SJSA1 (cell line): ENCODE data around the gene ZNF181. TPM values are rescaled to one million over a fixed set of nuclear protein-coding genes. Genes with fewer than 3 reads are reported as not detected.

ENCODE experiments used
- DNase-seq, 2 experiments: peaks; one replicate each; pipeline ENCODE4 v3.0.0-alpha.2; 2015 to 2020; ENCODE audit warnings: low spot score in 2 of 2, low read depth in 1 of 2
- H3K27ac ChIP-seq: fragments of 250-450 bp; sonication (Bioruptor Pico); 2 replicates; pipeline ENCODE4 v1.5.1; 2020; ENCODE audit warnings: mild to moderate bottlenecking, moderate library complexity
- H3K27me3 ChIP-seq: fragments of 250-450 bp; sonication (Bioruptor Pico); replicated peaks from 2 replicates; pipeline ENCODE4 v1.5.1; 2020; ENCODE audit warnings: mild to moderate bottlenecking, moderate library complexity
- H3K36me3 ChIP-seq: fragments of 250-450 bp; sonication (Bioruptor Pico); 2 replicates; pipeline ENCODE4 v1.5.1; 2020; ENCODE audit warnings: mild to moderate bottlenecking
- H3K4me1 ChIP-seq: fragments of 250-450 bp; sonication (Bioruptor Pico); replicated peaks from 2 replicates; pipeline ENCODE4 v1.6.1; 2021; ENCODE audit warnings: mild to moderate bottlenecking
- H3K4me3 ChIP-seq: fragments of 250-450 bp; sonication (Bioruptor Pico); 2 replicates; pipeline ENCODE4 v1.5.1; 2020; ENCODE audit warnings: mild to moderate bottlenecking
- H3K9me3 ChIP-seq: fragments of 250-450 bp; sonication (Bioruptor Pico); replicated peaks from 2 replicates; pipeline ENCODE4 v1.5.1; 2020; ENCODE audit warnings: mild to moderate bottlenecking
- total RNA-seq: library from RNA; depleted of rRNA; stranded (reverse); fragments of >200 nt; shearing (Covaris generic); gene quantifications from 2 replicates; pipeline ENCODE4 v1.2.3, GENCODE V29; 2014; rRNA removed

The ZNF181 gene
- total RNA-seq, 1 experiment from 2014 or later, result 15.9 TPM

DNA sequence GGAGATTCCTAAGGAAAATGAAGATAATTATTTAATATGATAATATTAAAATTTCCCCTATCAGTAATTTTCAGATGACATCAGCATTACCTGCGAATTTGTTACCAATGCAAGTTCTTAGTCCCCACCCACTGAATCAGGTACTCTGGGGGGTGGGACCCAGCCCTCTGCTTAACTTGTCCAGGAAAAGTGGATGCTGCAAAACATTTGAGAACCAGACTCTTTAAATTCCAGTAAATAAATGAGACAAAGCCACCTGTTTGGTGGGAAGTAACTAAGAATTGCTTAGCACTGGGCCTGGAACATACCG, 39.5 kb downstream of the ZNF181 start:
- peaks cover 7% of the 10 kb centered on the region for H3K4me1 ChIP-seq
- H3K27ac ChIP-seq, result no peak overlapping the region
- peaks cover 10% of the 10 kb centered on the region for H3K36me3 ChIP-seq
- peak overlapping the region; percentile 70 for H3K4me3 ChIP-seq
- no peak for DNase-seq
- peaks cover 3% of the 10 kb centered on the region; the same call in 1 of the 2 replicates for H3K9me3 ChIP-seq
- H3K27me3 ChIP-seq, result no peaks in the 10 kb centered on the region

DNA sequence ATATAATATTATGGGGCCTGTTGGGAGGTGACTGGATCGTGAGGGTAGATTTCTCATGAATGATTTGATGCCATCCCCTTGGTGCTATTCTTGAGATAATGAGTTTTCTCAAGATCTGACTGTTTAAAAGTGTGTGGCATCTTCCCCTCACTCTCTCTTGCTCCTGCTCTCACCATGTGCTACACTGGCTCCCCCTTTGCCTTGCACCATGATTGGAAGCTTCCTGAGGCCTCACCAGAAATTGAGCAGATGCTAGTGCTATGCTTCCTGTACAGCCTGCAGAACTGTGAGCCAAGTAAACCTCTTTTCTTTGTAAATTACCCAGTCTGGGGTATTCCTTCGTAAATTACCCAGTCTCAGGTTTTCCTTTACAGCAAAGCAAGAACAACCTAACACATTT, 40.8 kb downstream of the ZNF181 start:
- H3K27me3 ChIP-seq, result no peaks in the 10 kb centered on the region
- H3K9me3 ChIP-seq, result no peaks in the 10 kb centered on the region; the same call in 1 of the 2 replicates
- H3K4me3 ChIP-seq, result no peak overlapping the region
- no peak overlapping the region for H3K27ac ChIP-seq
- H3K4me1 ChIP-seq, result peaks cover 7% of the 10 kb centered on the region
- no peak for DNase-seq
- peaks cover 7% of the 10 kb centered on the region for H3K36me3 ChIP-seq

- no peaks in the 10 kb centered on the region for H3K36me3 ChIP-seq
- no peak overlapping the region for H3K27ac ChIP-seq
- no peaks in the 10 kb centered on the region; the same call in 1 of the 2 replicates for H3K9me3 ChIP-seq
- no peaks in the 10 kb centered on the region for H3K4me1 ChIP-seq
- no peaks in the 10 kb centered on the region for H3K27me3 ChIP-seq
- no peak for DNase-seq
- no peak overlapping the region for H3K4me3 ChIP-seq
Measured at GRCh38 chr19:34778342-34778741, 44.3 kb downstream of the ZNF181 start.

- no peaks in the 10 kb centered on the region for H3K27me3 ChIP-seq
- no peak overlapping the region for H3K27ac ChIP-seq
- peak in 1 of 2 experiments; percentile 5 for DNase-seq
- H3K4me1 ChIP-seq, result no peaks in the 10 kb centered on the region
- H3K4me3 ChIP-seq, result no peak overlapping the region
- H3K36me3 ChIP-seq, result no peaks in the 10 kb centered on the region
- no peaks in the 10 kb centered on the region; the same call in 1 of the 2 replicates for H3K9me3 ChIP-seq
Measured at GRCh38 chr19:34779652-34780051, 45.6 kb downstream of the ZNF181 start.

DNA sequence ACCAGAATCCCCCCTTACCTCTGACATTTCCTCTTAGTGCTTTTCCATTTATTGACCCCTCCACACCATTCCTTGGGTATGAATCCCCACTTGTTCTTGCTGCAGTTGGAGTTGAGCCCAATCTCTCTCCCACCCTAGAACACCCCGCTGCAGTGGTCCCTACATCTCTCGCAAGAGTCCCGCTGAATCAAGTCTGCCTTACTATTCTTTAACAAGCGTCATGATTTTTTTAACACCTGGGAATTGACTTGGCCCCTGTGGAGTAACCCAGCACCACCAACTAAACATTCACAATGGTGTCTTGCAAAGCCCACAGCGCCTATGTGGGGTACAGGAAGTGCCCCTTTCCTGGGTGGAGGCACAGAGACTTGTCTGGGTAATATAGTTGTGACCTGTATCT, 52.2 kb downstream of the ZNF181 start:
- DNase-seq, result peak in 1 of 2 experiments; percentile 5
- Histone ChIP-seq H3K36me3 (no peaks in the 10 kb centered on the region), H3K4me1 (no peaks in the 10 kb centered on the region), H3K9me3 (no peaks in the 10 kb centered on the region; the same call in 1 of the 2 replicates), H3K27ac (no peak overlapping the region), H3K4me3 (no peak overlapping the region), H3K27me3 (no peaks in the 10 kb centered on the region)

DNA sequence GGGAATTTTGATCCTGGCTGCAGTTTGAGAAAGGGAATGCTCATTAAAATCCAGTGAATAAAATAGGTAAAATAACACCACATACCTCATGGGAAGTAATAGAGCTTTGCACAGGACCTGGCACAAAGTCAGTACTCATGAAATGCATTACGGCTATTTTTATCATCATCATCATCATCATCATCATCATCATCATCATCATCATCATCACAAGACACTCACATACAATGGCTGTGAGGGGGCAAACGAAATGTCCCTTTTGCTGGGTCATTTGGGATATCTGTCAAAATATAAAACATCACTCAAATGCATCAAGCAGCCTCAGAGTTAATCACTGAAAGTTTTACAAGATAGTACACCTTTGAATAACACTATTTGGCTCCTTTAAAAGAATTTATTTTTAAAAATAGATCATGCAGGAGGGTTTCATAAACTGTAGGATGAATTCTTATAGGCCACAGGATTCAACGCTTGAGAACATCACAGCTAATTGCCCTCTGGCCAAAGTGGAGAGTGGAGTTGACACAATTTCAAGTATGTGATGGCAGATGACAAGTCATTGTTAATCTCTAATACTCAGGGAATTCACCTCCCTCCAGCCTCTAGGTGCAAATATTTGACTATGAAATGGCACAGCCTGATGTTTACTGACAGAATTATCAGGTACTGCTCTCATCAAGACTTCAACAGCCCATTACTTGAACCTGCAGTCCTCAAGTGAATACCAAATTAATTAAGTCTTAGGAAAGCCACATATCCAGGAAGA, 53.2 kb downstream of the ZNF181 start:
- no peaks in the 10 kb centered on the region for H3K4me1 ChIP-seq
- DNase-seq, result peak in 1 of 2 experiments; percentile 6
- no peaks in the 10 kb centered on the region; the same call in 1 of the 2 replicates for H3K9me3 ChIP-seq
- no peak overlapping the region for H3K27ac ChIP-seq
- H3K4me3 ChIP-seq, result no peak overlapping the region
- H3K36me3 ChIP-seq, result no peaks in the 10 kb centered on the region
- no peaks in the 10 kb centered on the region for H3K27me3 ChIP-seq

DNA sequence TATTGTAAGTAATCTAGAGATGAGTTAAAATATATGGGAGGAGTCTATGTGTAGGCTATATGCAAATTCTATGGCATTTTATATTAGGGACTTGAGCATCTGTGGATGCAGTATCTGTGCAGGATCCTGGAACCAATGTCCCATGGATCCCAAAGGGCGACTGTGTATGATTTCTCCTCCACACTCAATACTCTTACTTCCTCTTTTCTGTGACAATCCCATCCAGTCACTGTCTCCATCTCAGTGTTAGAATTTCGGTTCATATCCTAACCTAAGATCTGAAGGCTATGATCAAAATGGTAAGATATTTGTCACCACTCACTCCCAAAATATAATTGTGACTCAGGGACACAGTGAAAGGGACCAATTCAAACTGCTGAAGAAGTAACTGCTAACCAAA, 54.0 kb downstream of the ZNF181 start:
- no peak overlapping the region for H3K27ac ChIP-seq
- no peak for DNase-seq
- no peaks in the 10 kb centered on the region for H3K4me1 ChIP-seq
- H3K9me3 ChIP-seq, result no peaks in the 10 kb centered on the region; the same call in 1 of the 2 replicates
- H3K4me3 ChIP-seq, result no peak overlapping the region
- no peaks in the 10 kb centered on the region for H3K27me3 ChIP-seq
- no peaks in the 10 kb centered on the region for H3K36me3 ChIP-seq

GRCh38 chr19:34793565-34793964, 59.5 kb downstream of the ZNF181 start:
- no peaks in the 10 kb centered on the region for H3K4me1 ChIP-seq
- no peak overlapping the region for H3K27ac ChIP-seq
- no peaks in the 10 kb centered on the region for H3K27me3 ChIP-seq
- H3K9me3 ChIP-seq, result peaks cover 3% of the 10 kb centered on the region; the same call in 1 of the 2 replicates
- no peak overlapping the region for H3K4me3 ChIP-seq
- H3K36me3 ChIP-seq, result no peaks in the 10 kb centered on the region
- DNase-seq, result peak in 1 of 2 experiments; percentile 2

GRCh38 chr19:34794066-34794960, 60.3 kb downstream of the ZNF181 start:
- H3K4me1 ChIP-seq, result no peaks in the 10 kb centered on the region
- peaks cover 3% of the 10 kb centered on the region; the same call in 1 of the 2 replicates for H3K9me3 ChIP-seq
- H3K36me3 ChIP-seq, result no peaks in the 10 kb centered on the region
- no peak overlapping the region for H3K4me3 ChIP-seq
- no peak overlapping the region for H3K27ac ChIP-seq
- no peak for DNase-seq
- H3K27me3 ChIP-seq, result no peaks in the 10 kb centered on the region

Other genes with a start within 250 kb of the ZNF181 start
- gene SCGB2B2, start 57.1 kb upstream of the ZNF181 start, total RNA-seq, result not detected in 2 replicates
- gene ZNF302, start 56.6 kb upstream of the ZNF181 start, total RNA-seq, result 19.5 and 19.7 TPM in 2 replicates
- 7.8 and 12.0 TPM in 2 replicates for gene ZNF599, start 39.0 kb downstream of the ZNF181 start, total RNA-seq
- 2.8 and 4.3 TPM in 2 replicates for gene ZNF30, start 192.7 kb downstream of the ZNF181 start, total RNA-seq
- gene ZNF792, start 230.0 kb downstream of the ZNF181 start, total RNA-seq, result 2.9 and 4.8 TPM in 2 replicates